WI38 (cell line): ENCODE results near the gene MYL10.

Experiments
- H3K4me3 ChIP-seq: 2 replicates; pipeline ENCODE4 v1.5.1; 2011; ENCODE audit warnings: low read depth, mild to moderate bottlenecking, control low read depth, low read length
- TF ChIP-seq, protein P1 (sequence below): IDR thresholded peaks from 2 replicates; pipeline ENCODE4 v1.5.1; 2012; ENCODE audit warnings: low read depth, mild to moderate bottlenecking, control low read depth, low read length

The MYL10 gene

DNA sequence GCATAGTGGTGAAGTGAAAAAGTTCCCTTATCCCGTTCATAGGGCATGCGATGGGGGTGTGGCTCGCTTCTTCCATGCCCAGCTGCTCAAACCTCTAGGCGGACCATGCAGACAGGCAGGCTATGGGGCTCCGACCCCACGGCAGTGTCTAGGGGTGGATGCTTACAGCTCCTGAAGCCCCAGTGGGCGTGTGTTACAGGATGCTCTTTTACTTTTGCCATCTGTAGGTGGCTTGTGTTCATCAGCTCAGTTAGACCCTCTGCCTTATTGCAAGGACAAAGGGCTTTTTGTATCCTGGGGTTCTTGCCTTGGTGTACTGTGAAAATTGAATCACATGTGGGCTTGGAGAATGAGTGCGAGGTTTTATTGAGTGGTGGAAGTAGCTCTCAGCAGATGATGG is at the start of gene MYL10:
TSS of gene MYL10 (minus strand) at position 126 of the 400 bp plus-strand sequence. CDS start 178 bp downstream, outside the sequence.
- H3K4me3 ChIP-seq: no peak within 1 kb of the TSS
- TF ChIP-seq, protein P1, sequence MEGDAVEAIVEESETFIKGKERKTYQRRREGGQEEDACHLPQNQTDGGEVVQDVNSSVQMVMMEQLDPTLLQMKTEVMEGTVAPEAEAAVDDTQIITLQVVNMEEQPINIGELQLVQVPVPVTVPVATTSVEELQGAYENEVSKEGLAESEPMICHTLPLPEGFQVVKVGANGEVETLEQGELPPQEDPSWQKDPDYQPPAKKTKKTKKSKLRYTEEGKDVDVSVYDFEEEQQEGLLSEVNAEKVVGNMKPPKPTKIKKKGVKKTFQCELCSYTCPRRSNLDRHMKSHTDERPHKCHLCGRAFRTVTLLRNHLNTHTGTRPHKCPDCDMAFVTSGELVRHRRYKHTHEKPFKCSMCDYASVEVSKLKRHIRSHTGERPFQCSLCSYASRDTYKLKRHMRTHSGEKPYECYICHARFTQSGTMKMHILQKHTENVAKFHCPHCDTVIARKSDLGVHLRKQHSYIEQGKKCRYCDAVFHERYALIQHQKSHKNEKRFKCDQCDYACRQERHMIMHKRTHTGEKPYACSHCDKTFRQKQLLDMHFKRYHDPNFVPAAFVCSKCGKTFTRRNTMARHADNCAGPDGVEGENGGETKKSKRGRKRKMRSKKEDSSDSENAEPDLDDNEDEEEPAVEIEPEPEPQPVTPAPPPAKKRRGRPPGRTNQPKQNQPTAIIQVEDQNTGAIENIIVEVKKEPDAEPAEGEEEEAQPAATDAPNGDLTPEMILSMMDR: no peak

DNA sequence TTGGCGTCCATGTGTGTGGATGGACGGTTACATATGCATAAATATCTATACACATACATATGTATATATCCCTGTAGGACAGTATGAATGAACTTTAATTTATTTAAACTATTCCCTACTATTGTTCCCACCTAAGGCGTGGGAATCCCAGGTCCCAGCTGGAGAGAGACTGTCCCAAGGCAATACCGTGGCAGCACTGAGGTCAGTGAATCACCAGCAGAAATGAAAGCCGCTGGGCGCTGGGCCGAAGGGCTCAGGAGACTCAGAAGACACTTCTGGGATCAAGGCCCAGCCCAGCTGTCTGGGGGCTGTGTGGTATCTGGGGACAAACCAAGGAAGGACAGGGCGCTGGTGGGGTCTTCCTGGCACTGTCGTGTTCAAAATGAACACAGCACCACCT is 49.6 kb upstream of the MYL10 start:
- TF ChIP-seq, protein P1: no peak
- no peak overlapping the region for H3K4me3 ChIP-seq

DNA sequence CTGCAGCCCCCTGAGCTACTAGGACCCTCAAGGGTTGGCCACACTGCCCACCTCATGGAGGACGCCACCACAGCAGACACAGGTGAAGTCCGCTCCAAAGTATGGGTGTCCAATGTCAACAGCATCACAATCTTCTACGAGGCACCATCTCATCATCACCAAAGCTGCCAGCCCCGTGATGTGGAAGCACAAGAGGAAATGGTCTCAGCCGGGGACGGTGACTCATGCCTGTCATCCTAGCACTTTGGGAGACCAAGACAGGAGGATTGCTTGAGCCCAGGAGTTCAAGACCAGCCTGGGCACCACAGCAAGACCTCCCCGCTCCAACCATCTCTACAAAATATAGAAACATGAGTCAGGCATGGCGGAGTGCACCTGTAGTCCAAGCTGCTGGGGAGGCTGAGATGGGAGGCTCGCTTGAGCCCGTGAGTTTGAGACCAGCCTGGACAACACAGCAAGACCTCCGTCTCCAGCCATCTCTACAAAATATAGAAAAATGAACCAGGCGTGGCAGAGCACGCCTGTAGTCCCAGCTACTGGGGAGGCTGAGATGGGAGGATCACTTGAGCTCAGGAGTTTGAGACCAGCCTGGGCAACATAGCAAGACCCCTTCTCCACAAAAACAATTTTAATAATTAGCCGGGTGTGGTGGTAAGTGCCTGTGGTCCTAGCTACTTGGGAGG is 48.8 kb upstream of the MYL10 start:
- TF ChIP-seq, protein P1: no peak

DNA sequence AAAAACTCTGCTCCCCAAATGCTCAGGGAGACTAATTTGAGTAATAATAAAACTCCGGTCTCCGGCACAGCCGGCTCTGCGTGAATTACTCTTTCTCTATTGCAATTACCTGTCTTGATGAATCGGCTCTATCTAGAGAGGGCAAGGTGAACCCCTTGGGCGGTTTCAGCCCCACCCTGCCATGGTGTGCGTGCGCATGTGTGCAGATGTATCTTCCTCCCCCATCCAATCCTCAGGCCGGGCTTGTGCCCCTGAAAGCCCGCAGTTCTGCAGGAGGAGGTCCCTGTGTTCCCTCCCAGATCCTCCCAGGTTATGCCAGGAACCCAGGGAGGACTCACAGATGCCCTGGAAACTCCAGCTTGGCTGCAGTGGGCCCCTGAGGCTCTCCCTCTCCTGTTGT is 48.3 kb upstream of the MYL10 start:
- no peak overlapping the region for H3K4me3 ChIP-seq
- TF ChIP-seq, protein P1: no peak

More for the DNA sequence above, 48.8 kb upstream of the MYL10 start:
- H3K4me3 ChIP-seq: no peak overlapping the region

DNA sequence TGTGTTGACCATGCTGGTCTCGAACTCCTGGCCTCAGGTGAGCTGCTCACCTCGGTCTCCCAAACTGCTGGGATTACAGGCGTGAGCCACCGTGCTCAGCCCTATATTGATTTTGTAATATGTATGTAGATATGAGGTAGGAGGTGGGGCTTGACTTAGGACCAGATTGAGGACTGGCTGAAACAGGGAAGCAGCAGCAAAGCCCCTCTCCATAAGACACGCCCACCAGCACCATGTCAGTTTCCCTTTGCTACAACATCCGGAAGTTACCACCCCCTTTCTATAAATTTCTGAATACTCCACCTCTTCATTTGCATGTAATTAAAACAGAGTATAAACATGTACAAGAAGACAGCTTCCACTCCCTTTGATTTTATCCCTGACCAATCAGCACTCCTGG is 47.9 kb upstream of the MYL10 start:
- TF ChIP-seq, protein P1: no peak
- no peak overlapping the region for H3K4me3 ChIP-seq

DNA sequence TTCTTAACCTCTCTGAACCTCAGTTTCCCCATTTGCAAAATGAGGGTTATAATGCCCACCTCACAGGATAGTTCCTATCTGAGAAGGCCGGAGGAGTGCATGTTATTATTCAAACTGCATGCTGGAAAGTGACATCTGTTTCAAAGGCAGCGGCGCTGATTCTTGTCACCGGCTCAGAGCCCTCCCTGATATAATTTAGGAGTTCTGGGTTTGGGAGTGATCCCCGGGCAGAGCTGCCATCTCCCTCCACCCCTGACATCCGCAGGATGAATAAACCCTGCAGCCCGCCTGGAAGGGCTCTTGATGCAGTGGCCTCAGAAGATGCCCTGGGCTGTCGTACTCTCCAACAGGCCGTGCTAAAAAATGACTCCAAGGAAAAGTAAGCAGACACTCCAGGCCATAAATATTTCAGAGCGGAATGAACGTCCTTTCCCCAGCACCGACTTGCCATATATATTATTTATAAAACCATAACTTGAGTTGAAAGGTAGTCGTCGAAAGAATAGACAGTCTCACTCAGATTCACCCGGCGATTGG is 47.0 kb upstream of the MYL10 start:
- TF ChIP-seq, protein P1: no peak

DNA sequence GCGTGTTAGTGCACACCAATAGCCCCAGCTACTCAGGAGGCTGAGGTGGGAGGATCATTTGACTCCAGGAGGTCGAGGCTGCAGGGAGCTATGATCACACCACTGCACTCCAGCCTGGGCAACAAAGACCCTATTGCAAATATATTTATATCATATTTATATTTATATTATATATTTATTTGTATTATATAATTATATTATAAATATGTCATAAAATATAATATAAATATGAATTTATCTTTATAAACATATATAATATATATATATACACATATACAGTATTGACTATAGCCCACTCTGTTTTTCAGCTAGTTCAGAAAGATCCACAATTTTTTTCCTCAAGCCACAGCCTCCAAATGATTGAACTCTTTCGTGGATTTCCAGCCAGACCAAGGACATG is 45.3 kb upstream of the MYL10 start:
- TF ChIP-seq, protein P1: no peak
- no peak overlapping the region for H3K4me3 ChIP-seq

More for the DNA sequence above, 47.0 kb upstream of the MYL10 start:
- no peak overlapping the region for H3K4me3 ChIP-seq
